Gastrocnemius medialis (tissue), 4 donors: ENCODE data around the gene EDC4. TPM values are rescaled to one million over a fixed set of nuclear protein-coding genes. Genes with fewer than 3 reads are reported as not detected.

Experiments used
- ATAC-seq, 2 donors: fragments of 150-250 bp; one replicate each; pipeline ENCODE4 v1.9.1; 2016
- DNase-seq, 2 donors: peaks; one replicate each; pipeline ENCODE4 v3.0.0-alpha.2; 2019
- H3K27ac ChIP-seq, 4 donors: fragments of 200-600 bp; sonication (generic); 1 replicate in 1 of 4; 2 replicates in 3 of 4; pipeline ENCODE4 v1.5.1; 2016 to 2018; ENCODE audit warnings: mild to moderate bottlenecking in 2 of 4, moderate library complexity in 1 of 4
- H3K27me3 ChIP-seq, 3 donors: fragments of 200-600 bp; sonication (generic) in 2 of 3; 1 replicate in 1 of 3; 2 replicates in 2 of 3; pipeline versions ENCODE4 v1.5.1 to v1.6.0; 2016 to 2019; ENCODE audit warnings: mild to moderate bottlenecking in 1 of 3, moderate library complexity in 1 of 3
- H3K36me3 ChIP-seq, 2 donors: fragments of 200-600 bp; sonication (generic) in 1 of 2; one replicate each; pipeline ENCODE4 v1.5.1; 2017 to 2018
- H3K4me1 ChIP-seq, 2 donors: fragments of 200-600 bp; sonication (generic) in 1 of 2; one replicate each; pipeline ENCODE4 v1.5.1; 2016 to 2017; ENCODE audit warnings: mild to moderate bottlenecking in 2 of 2
- H3K4me3 ChIP-seq, 4 donors: fragments of 200-600 bp; sonication (generic) in 3 of 4; 1 replicate in 1 of 4; 2 replicates in 3 of 4; pipeline ENCODE4 v1.5.1; 2016 to 2019; ENCODE audit warnings: mild to moderate bottlenecking in 2 of 4
- H3K9me3 ChIP-seq, 3 donors: fragments of 200-600 bp; sonication (generic) in 2 of 3; 1 replicate in 1 of 3; 2 replicates in 2 of 3; pipeline ENCODE4 v1.5.1; 2016 to 2019
- CTCF ChIP-seq, 5 experiments: fragments of 450-650 bp in 3 of 5; fragments of 200-600 bp in 2 of 5; sonication (generic) in 2 of 5; IDR thresholded peaks in 4 of 5; conservative IDR thresholded peaks in 1 of 5; 1 replicate in 4 of 5; 2 replicates in 1 of 5; pipeline ENCODE4 v1.5.1; 2016 to 2019; ENCODE audit warnings: antibody characterized with exemption in 5 of 5, mild to moderate bottlenecking in 3 of 5, moderate library complexity in 3 of 5
- POLR2A ChIP-seq, 2 donors: fragments of 450-650 bp; IDR thresholded peaks; one replicate each; pipeline ENCODE4 v1.6.1; 2017; ENCODE audit warnings: antibody characterized with exemption in 2 of 2, mild to moderate bottlenecking in 2 of 2, moderate library complexity in 2 of 2
- in situ Hi-C, 4 donors: fragments of 200-750 bp; cut with MboI; loops; one replicate each; pipeline versions ENCODE4 v1.15.0 to v1.8.0; 2017; ENCODE audit warnings: low sequenced_read_pairs in 4 of 4
- intact Hi-C: fragments of 100-400 bp; cut with DNase I; formaldehyde crosslinking; loops from one replicate; pipeline ENCODE4 v1.15.1; 2023; ENCODE audit warnings: low total_unique reads
- total RNA-seq, 4 donors: library from RNA; depleted of rRNA; stranded (reverse); fragments of >200 nt; gene quantifications; one replicate each; pipeline versions ENCODE4 v1.1.0 to v1.2.3, GENCODE V29; 2016

EDC4 gene
- total RNA-seq, 4 donors from 2014 or later: 27.5 to 58.9 (median 48.5) TPM

- in situ Hi-C loops (no loop called here), intact Hi-C loops (loop anchor here (2.0 to 10.0 kb wide), 2 partner anchors 40 to 282 kb away; partner anchors contain the start of genes CTCF, RANBP10 and TSNAXIP1)
- no peaks in the 10 kb centered on the region for H3K36me3 ChIP-seq
- peaks cover 47 to 56% of the 10 kb centered on the region in 2 donors for H3K4me1 ChIP-seq
- peak; percentile 82 to 85 for TF ChIP-seq POLR2A (IDR thresholded peaks at IDR 0.05)
- TF ChIP-seq CTCF (IDR thresholded peaks at IDR 0.05 in 4 of 5, conservative IDR thresholded peaks at IDR 0.05 in 1 of 5): peak in 1 of 5 experiments; percentile 41
- peak; percentile 93 to 95 for DNase-seq
- H3K4me3 ChIP-seq: peak within 1 kb of the TSS; percentile 80 to 99 (median 94)
- ATAC-seq: peak; percentile 79 to 80
- H3K27ac ChIP-seq: peak within 1 kb of the TSS; percentile 98 to 100 (median 99)
- H3K9me3 ChIP-seq: no peaks in the 10 kb centered on the region
- no peaks in the 10 kb centered on the region for H3K27me3 ChIP-seq
These were observed 26.4 kb upstream of the EDC4 start, which contains the start of gene NUTF2 for GRCh38 chr16:67846320-67847063. TSS of gene NUTF2 (plus strand) at chr16:67846933. CDS start at chr16:67865131, 18,198 bp downstream.

GRCh38 chr16:67847064-67847861 is 25.6 kb upstream of the EDC4 start, which contains the start of gene CENPT:
TSS of gene CENPT (minus strand) at chr16:67847693. CDS start at chr16:67833859, 13,834 bp downstream.
- Histone ChIP-seq H3K27ac (peak within 1 kb of the TSS; percentile 98 to 100 (median 99)), H3K36me3 (no peaks in the 10 kb centered on the region), H3K27me3 (no peaks in the 10 kb centered on the region), H3K9me3 (no peaks in the 10 kb centered on the region), H3K4me3 (peak within 1 kb of the TSS; percentile 80 to 99 (median 94)), H3K4me1 (peaks cover 46 to 54% of the 10 kb centered on the region in 2 donors)
- TF ChIP-seq POLR2A (IDR thresholded peaks at IDR 0.05) (peak; percentile 37 to 79), CTCF (IDR thresholded peaks at IDR 0.05 in 4 of 5, conservative IDR thresholded peaks at IDR 0.05 in 1 of 5) (peak in 3 of 5 experiments; percentile 13 to 20 (median 15))
- DNase-seq (no peak), ATAC-seq (peak; percentile 53 to 55)
- intact Hi-C loops: loop anchor here (2.0 to 10.0 kb wide), 2 partner anchors 40 to 282 kb away; partner anchors contain the start of genes CTCF, RANBP10 and TSNAXIP1
- in situ Hi-C loops: no loop called here

GRCh38 chr16:67848118-67848517 is 24.7 kb upstream of the EDC4 start:
- Histone ChIP-seq H3K36me3 (no peaks in the 10 kb centered on the region), H3K9me3 (no peaks in the 10 kb centered on the region), H3K4me3 (peak overlapping the region; percentile 80 to 99 (median 94)), H3K4me1 (peaks cover 43 to 48% of the 10 kb centered on the region in 2 donors), H3K27me3 (no peaks in the 10 kb centered on the region), H3K27ac (peak overlapping the region; percentile 98 to 100 (median 99))
- intact Hi-C loops (loop anchor here (10.0 kb wide), 1 partner anchor 283 kb away; the partner anchor contains the start of gene CTCF), in situ Hi-C loops (no loop called here)
- ATAC-seq: no peak
- TF ChIP-seq POLR2A (IDR thresholded peaks at IDR 0.05): no peak
- TF ChIP-seq CTCF (IDR thresholded peaks at IDR 0.05 in 4 of 5, conservative IDR thresholded peaks at IDR 0.05 in 1 of 5): no peak
- DNase-seq: no peak

GRCh38 chr16:67853670-67854069 is 19.2 kb upstream of the EDC4 start:
- no peak for DNase-seq
- intact Hi-C loops (no loop called here), in situ Hi-C loops (no loop called here)
- no peak for ATAC-seq
- no peak overlapping the region for H3K27ac ChIP-seq
- H3K27me3 ChIP-seq: no peaks in the 10 kb centered on the region
- H3K9me3 ChIP-seq: no peaks in the 10 kb centered on the region
- H3K4me3 ChIP-seq: no peak overlapping the region
- TF ChIP-seq CTCF (IDR thresholded peaks at IDR 0.05 in 4 of 5, conservative IDR thresholded peaks at IDR 0.05 in 1 of 5): no peak
- TF ChIP-seq POLR2A (IDR thresholded peaks at IDR 0.05): no peak
- H3K36me3 ChIP-seq: no peaks in the 10 kb centered on the region
- peaks cover 39 to 40% of the 10 kb centered on the region in 2 donors for H3K4me1 ChIP-seq
